Vagina (tissue), 2 donors: ENCODE results near the gene CCDC180.

Experiments used
- CTCF ChIP-seq, 3 experiments: fragments of 450-650 bp in 2 of 3; fragments of 200-600 bp in 1 of 3; sonication (generic) in 1 of 3; IDR thresholded peaks; one replicate each; pipeline ENCODE4 v1.5.1; 2017 to 2019; ENCODE audit warnings: antibody characterized with exemption in 3 of 3, mild to moderate bottlenecking in 2 of 3, moderate library complexity in 2 of 3
- POLR2A ChIP-seq, 2 donors: fragments of 450-650 bp; IDR thresholded peaks; one replicate each; pipeline ENCODE4 v1.6.1; 2017; ENCODE audit warnings: antibody characterized with exemption in 2 of 2, mild to moderate bottlenecking in 2 of 2, moderate library complexity in 2 of 2

GRCh38 chr9:97301974-97302373 is 5.5 kb upstream of the CCDC180 start:
- TF ChIP-seq CTCF (IDR thresholded peaks at IDR 0.05) = no peak
- no peak for TF ChIP-seq POLR2A (IDR thresholded peaks at IDR 0.05)
